Mucosa of rectum (tissue), 2 donors: ENCODE measurements around the gene MARCHF10.

Experiments
- H3K27ac ChIP-seq, 2 donors: one replicate each; pipeline ENCODE4 v1.7.0; 2013; ENCODE audit warnings: inconsistent platforms in 2 of 2, low read depth in 2 of 2, low read length in 2 of 2
- H3K27me3 ChIP-seq, 2 donors: one replicate each; pipeline ENCODE4 v1.7.0; 2013; ENCODE audit warnings: low read length in 2 of 2; ENCODE audit not compliant: control insufficient read depth in 2 of 2, insufficient read depth in 2 of 2
- H3K36me3 ChIP-seq, 2 donors: one replicate each; pipeline ENCODE4 v1.7.0; 2013; ENCODE audit warnings: low read length in 2 of 2; ENCODE audit not compliant: control insufficient read depth in 2 of 2, insufficient read depth in 2 of 2
- H3K4me1 ChIP-seq, 2 donors: one replicate each; pipeline ENCODE4 v1.7.0; 2013; ENCODE audit warnings: low read length in 2 of 2, mild to moderate bottlenecking in 1 of 2; ENCODE audit not compliant: control insufficient read depth in 2 of 2, insufficient read depth in 2 of 2
- H3K4me3 ChIP-seq, 2 donors: one replicate each; pipeline ENCODE4 v1.7.0; 2013; ENCODE audit warnings: low read length in 2 of 2
- H3K9ac ChIP-seq, 2 donors: one replicate each; pipeline ENCODE4 v1.7.0; 2013; ENCODE audit warnings: low read length in 2 of 2, low read depth in 1 of 2, mild to moderate bottlenecking in 1 of 2
- H3K9me3 ChIP-seq, 2 donors: one replicate each; pipeline ENCODE4 v1.7.0; 2013; ENCODE audit warnings: low read length in 2 of 2; ENCODE audit not compliant: control insufficient read depth in 2 of 2
- donor health status: healthy.
- donor health status: Normal muscosa, but diverticular disease.

The MARCHF10 gene

GRCh38 chr17:62680541-62681052, 127.5 kb downstream of the MARCHF10 start:
- Histone ChIP-seq H3K27me3 (no peaks in the 10 kb centered on the region), H3K9me3 (no peaks in the 10 kb centered on the region), H3K4me3 (peak overlapping the region in 1 of 2 donors; percentile 10), H3K27ac (no peak overlapping the region), H3K4me1 (no peaks in the 10 kb centered on the region), H3K9ac (no peak overlapping the region), H3K36me3 (no peaks in the 10 kb centered on the region)

GRCh38 chr17:62679866-62680377, 128.2 kb downstream of the MARCHF10 start:
- no peaks in the 10 kb centered on the region for H3K27me3 ChIP-seq
- H3K4me1 ChIP-seq, result no peaks in the 10 kb centered on the region
- no peak overlapping the region for H3K9ac ChIP-seq
- H3K4me3 ChIP-seq, result no peak overlapping the region
- no peak overlapping the region for H3K27ac ChIP-seq
- H3K36me3 ChIP-seq, result no peaks in the 10 kb centered on the region
- no peaks in the 10 kb centered on the region for H3K9me3 ChIP-seq

GRCh38 chr17:62678214-62678919, 129.7 kb downstream of the MARCHF10 start:
- Histone ChIP-seq H3K27me3 (no peaks in the 10 kb centered on the region), H3K27ac (no peak overlapping the region), H3K4me1 (no peaks in the 10 kb centered on the region), H3K9ac (no peak overlapping the region), H3K36me3 (no peaks in the 10 kb centered on the region), H3K4me3 (no peak overlapping the region), H3K9me3 (no peaks in the 10 kb centered on the region)

GRCh38 chr17:62676952-62677596, 131.0 kb downstream of the MARCHF10 start:
- Histone ChIP-seq H3K4me3 (no peak overlapping the region), H3K9me3 (no peaks in the 10 kb centered on the region), H3K27ac (no peak overlapping the region), H3K27me3 (no peaks in the 10 kb centered on the region), H3K4me1 (peaks cover 0 to 2% of the 10 kb centered on the region in 2 donors), H3K36me3 (no peaks in the 10 kb centered on the region), H3K9ac (no peak overlapping the region)

GRCh38 chr17:62676231-62676943, 131.7 kb downstream of the MARCHF10 start:
- Histone ChIP-seq H3K9me3 (no peaks in the 10 kb centered on the region), H3K4me3 (no peak overlapping the region), H3K27ac (no peak overlapping the region), H3K4me1 (peaks cover 0 to 7% of the 10 kb centered on the region in 2 donors), H3K36me3 (no peaks in the 10 kb centered on the region), H3K9ac (no peak overlapping the region), H3K27me3 (no peaks in the 10 kb centered on the region)

- no peak overlapping the region for H3K27ac ChIP-seq
- H3K9ac ChIP-seq, result no peak overlapping the region
- no peaks in the 10 kb centered on the region for H3K36me3 ChIP-seq
- no peaks in the 10 kb centered on the region for H3K27me3 ChIP-seq
- H3K9me3 ChIP-seq, result no peaks in the 10 kb centered on the region
- no peak overlapping the region for H3K4me3 ChIP-seq
- peaks cover 0 to 7% of the 10 kb centered on the region in 2 donors for H3K4me1 ChIP-seq
These were observed 132.4 kb downstream of the MARCHF10 start for GRCh38 chr17:62675701-62676100.

GRCh38 chr17:62675260-62675659, 132.9 kb downstream of the MARCHF10 start:
- Histone ChIP-seq H3K27ac (no peak overlapping the region), H3K9ac (no peak overlapping the region), H3K4me1 (peaks cover 0 to 7% of the 10 kb centered on the region in 2 donors), H3K27me3 (no peaks in the 10 kb centered on the region), H3K9me3 (no peaks in the 10 kb centered on the region), H3K4me3 (no peak overlapping the region), H3K36me3 (no peaks in the 10 kb centered on the region)

GRCh38 chr17:62674841-62675240, 133.3 kb downstream of the MARCHF10 start:
- no peak overlapping the region for H3K9ac ChIP-seq
- H3K4me1 ChIP-seq, result peaks cover 0 to 7% of the 10 kb centered on the region in 2 donors
- H3K27me3 ChIP-seq, result no peaks in the 10 kb centered on the region
- no peak overlapping the region for H3K4me3 ChIP-seq
- no peaks in the 10 kb centered on the region for H3K36me3 ChIP-seq
- H3K27ac ChIP-seq, result no peak overlapping the region
- no peaks in the 10 kb centered on the region for H3K9me3 ChIP-seq

- Histone ChIP-seq H3K27me3 (no peaks in the 10 kb centered on the region), H3K4me1 (peaks cover 0 to 7% of the 10 kb centered on the region in 2 donors), H3K4me3 (no peak overlapping the region), H3K9me3 (no peaks in the 10 kb centered on the region), H3K36me3 (no peaks in the 10 kb centered on the region), H3K9ac (no peak overlapping the region), H3K27ac (no peak overlapping the region)
These were observed 133.8 kb downstream of the MARCHF10 start for GRCh38 chr17:62674363-62674739.
